Measurements from ENCODE around the gene CFAP77. TPM values are rescaled to one million over a fixed set of nuclear protein-coding genes. Genes with fewer than 3 reads are reported as not detected.

Gene CFAP77
- total and polyA plus RNA-seq, 9 of the 15 experiments (the other 6 are each of a cell fraction or from before 2014, with no cell fraction given): not detected

DNA sequence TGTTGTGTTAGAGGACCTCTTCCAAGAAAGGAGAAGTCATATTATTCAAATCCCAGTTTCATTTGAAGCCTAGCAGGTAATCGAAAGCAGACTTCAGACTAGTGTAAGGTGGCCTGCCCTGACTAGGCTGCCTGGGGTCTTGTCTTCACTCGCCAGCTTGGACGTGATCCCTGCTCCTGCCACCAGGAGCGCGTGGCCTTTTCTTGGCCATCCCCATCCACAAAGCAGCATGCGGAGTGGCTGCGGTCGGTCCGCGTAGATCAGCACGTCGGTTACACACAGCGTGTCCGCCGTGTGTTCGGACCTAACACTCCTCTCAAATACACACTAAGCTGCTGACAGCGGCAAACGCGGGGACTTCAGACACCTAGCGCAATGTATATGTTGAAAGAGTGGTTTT, 37.3 kb downstream of the CFAP77 start:
- Histone ChIP-seq H2AFZ (ENCODE audit: low read depth, low read length) (no peak overlapping the region), H3K79me2 (ENCODE audit: control insufficient read depth, insufficient read depth, low read length) (no peaks in the 10 kb centered on the region), H4K20me1 (replicated peaks; ENCODE audit: control insufficient read depth, insufficient read depth, low read length) (no peaks in the 10 kb centered on the region; the same call in 1 of the 2 replicates), H3K27ac (ENCODE audit: extremely low read depth, low read depth, low read length) (no peak overlapping the region), H3K9me1 (ENCODE audit: control insufficient read depth, insufficient read depth, low read length) (no peaks in the 10 kb centered on the region), H3K4me1 (replicated peaks in 1 of 2; ENCODE audit: control insufficient read depth in 2 of 2, insufficient read depth in 2 of 2, low read length in 2 of 2) (peaks cover 0 to 3% of the 10 kb centered on the region in 2 experiments; a peak in 1 of 5 replicates), H3K27me3 (ENCODE audit: control insufficient read depth in 2 of 2, insufficient read depth in 2 of 2, low read length in 2 of 2) (peaks cover 41 to 72% of the 10 kb centered on the region in 2 experiments), H3K4me2 (ENCODE audit: insufficient read depth, low read length) (no peak overlapping the region), H3K36me3 (ENCODE audit: control insufficient read depth, insufficient read depth, low read length) (no peaks in the 10 kb centered on the region), H3K9ac (ENCODE audit: insufficient read depth in 1 of 2, low read depth in 2 of 2, low read length in 2 of 2) (no peak overlapping the region), H3K4me3 (no peak overlapping the region), H3K9me3 (replicated peaks; ENCODE audit: control insufficient read depth, insufficient read depth, low read depth, low read length) (no peaks in the 10 kb centered on the region)
- in situ Hi-C loops (cut with MboI) (no loop called here), intact Hi-C loops (cut with micrococcal nuclease) (no loop called here)
- peak; percentile 15 to 57 (median 43) for DNase-seq (ENCODE audit: extremely low read depth in 1 of 4, low spot score in 3 of 4)
- FAIRE-seq: no peak
- ATAC-seq: peak; percentile 75
- WGBS (ENCODE audit: insufficient coverage, low coverage, missing lambda C conversion rate): 25% methylated on average over 20 of the region's 20 CpGs
- BruUV-seq (replicated peaks): no TSS peak
- CTCF ChIA-PET (ENCODE audit: low intra/inter-chr PET ratio): no interaction called here
- TF ChIP-seq, protein P1, sequence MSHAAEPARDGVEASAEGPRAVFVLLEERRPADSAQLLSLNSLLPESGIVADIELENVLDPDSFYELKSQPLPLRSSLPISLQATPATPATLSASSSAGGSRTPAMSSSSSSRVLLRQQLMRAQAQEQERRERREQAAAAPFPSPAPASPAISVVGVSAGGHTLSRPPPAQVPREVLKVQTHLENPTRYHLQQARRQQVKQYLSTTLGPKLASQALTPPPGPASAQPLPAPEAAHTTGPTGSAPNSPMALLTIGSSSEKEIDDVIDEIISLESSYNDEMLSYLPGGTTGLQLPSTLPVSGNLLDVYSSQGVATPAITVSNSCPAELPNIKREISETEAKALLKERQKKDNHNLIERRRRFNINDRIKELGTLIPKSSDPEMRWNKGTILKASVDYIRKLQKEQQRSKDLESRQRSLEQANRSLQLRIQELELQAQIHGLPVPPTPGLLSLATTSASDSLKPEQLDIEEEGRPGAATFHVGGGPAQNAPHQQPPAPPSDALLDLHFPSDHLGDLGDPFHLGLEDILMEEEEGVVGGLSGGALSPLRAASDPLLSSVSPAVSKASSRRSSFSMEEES (CRISPR knock-in tag; IDR thresholded peaks at IDR 0.05): no peak
- TF ChIP-seq, protein P2, sequence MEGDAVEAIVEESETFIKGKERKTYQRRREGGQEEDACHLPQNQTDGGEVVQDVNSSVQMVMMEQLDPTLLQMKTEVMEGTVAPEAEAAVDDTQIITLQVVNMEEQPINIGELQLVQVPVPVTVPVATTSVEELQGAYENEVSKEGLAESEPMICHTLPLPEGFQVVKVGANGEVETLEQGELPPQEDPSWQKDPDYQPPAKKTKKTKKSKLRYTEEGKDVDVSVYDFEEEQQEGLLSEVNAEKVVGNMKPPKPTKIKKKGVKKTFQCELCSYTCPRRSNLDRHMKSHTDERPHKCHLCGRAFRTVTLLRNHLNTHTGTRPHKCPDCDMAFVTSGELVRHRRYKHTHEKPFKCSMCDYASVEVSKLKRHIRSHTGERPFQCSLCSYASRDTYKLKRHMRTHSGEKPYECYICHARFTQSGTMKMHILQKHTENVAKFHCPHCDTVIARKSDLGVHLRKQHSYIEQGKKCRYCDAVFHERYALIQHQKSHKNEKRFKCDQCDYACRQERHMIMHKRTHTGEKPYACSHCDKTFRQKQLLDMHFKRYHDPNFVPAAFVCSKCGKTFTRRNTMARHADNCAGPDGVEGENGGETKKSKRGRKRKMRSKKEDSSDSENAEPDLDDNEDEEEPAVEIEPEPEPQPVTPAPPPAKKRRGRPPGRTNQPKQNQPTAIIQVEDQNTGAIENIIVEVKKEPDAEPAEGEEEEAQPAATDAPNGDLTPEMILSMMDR (IDR thresholded peaks at IDR 0.05 in 2 of 3, conservative IDR thresholded peaks at IDR 0.05 in 1 of 3; ENCODE audit: insufficient read depth in 2 of 3, low read depth in 1 of 3, low read length in 3 of 3): peak; percentile 17 to 36 (median 27); a peak in 4 of 6 replicates
- POLR2A ChIA-PET: no interaction called here

Measured in K562 (cell line).